ENCODE measurements around the gene SFXN5.

GRCh38 chr2:73085691-73086090 lies 14.2 kb upstream of the SFXN5 start:
- TF ChIP-seq EZH2 (IDR thresholded peaks at IDR 0.05; ENCODE audit: insufficient read depth, low read length) = no peak
- TF ChIP-seq CTCF (IDR thresholded peaks at IDR 0.05; ENCODE audit: insufficient read depth, low read depth, low read length) = peak; percentile 83
